HG03280 (cell line): ENCODE results near the gene HTR1B.
A peak's percentile ranks its signal among the peaks of the same experiment; 100 is the strongest.

Experiments
- ATAC-seq: cut with Tn5 transposase; IDR thresholded peaks from one replicate; pipeline ENCODE4 v1.9.1; 2021; ENCODE audit warnings: mild to moderate bottlenecking, moderate library complexity; ENCODE audit not compliant: unreplicated experiment

Gene HTR1B

GRCh38 chr6:77457720-77458349, 5.5 kb downstream of the HTR1B start:
- ATAC-seq = peak; percentile 70

- no peak for ATAC-seq
These were observed 6.6 kb downstream of the HTR1B start for GRCh38 chr6:77456531-77457248.

- ATAC-seq = no peak
These were observed 8.0 kb downstream of the HTR1B start for GRCh38 chr6:77455271-77455670.

- ATAC-seq = no peak
These were observed 8.9 kb downstream of the HTR1B start for GRCh38 chr6:77454386-77454785.

GRCh38 chr6:77451466-77451865, 11.8 kb downstream of the HTR1B start:
- ATAC-seq = no peak

- no peak for ATAC-seq
These were observed 12.4 kb downstream of the HTR1B start for GRCh38 chr6:77450924-77451323.

- no peak for ATAC-seq
These were observed 14.7 kb downstream of the HTR1B start for GRCh38 chr6:77448546-77448945.

- no peak for ATAC-seq
These were observed 16.0 kb downstream of the HTR1B start for GRCh38 chr6:77447254-77447653.

- ATAC-seq = no peak
These were observed 17.0 kb downstream of the HTR1B start for GRCh38 chr6:77446249-77446648.

- no peak for ATAC-seq
These were observed 18.1 kb downstream of the HTR1B start for GRCh38 chr6:77445214-77445613.

GRCh38 chr6:77440206-77440976, 22.9 kb downstream of the HTR1B start:
- no peak for ATAC-seq

- no peak for ATAC-seq
These were observed 29.4 kb downstream of the HTR1B start for GRCh38 chr6:77433888-77434287.

- no peak for ATAC-seq
These were observed 32.8 kb downstream of the HTR1B start for GRCh38 chr6:77430504-77430903.

- ATAC-seq = no peak
These were observed 37.6 kb downstream of the HTR1B start for GRCh38 chr6:77425671-77426070.

- no peak for ATAC-seq
These were observed 38.1 kb downstream of the HTR1B start for GRCh38 chr6:77425216-77425615.

- ATAC-seq = no peak
These were observed 38.5 kb downstream of the HTR1B start for GRCh38 chr6:77424761-77425160.

- no peak for ATAC-seq
These were observed 46.5 kb downstream of the HTR1B start for GRCh38 chr6:77416839-77417238.

GRCh38 chr6:77415706-77416105, 47.6 kb downstream of the HTR1B start:
- no peak for ATAC-seq
